ENCODE results near the gene ASTN2. TPM values are rescaled to one million over a fixed set of nuclear protein-coding genes. Genes with fewer than 3 reads are reported as not detected.

Gene ASTN2
- total and polyA plus RNA-seq, 4 donors = 0.57 to 2.9 (median 1.4) TPM

- no peak for TF ChIP-seq RXRA (IDR thresholded peaks at IDR 0.05)
- TF ChIP-seq FOXA1 (IDR thresholded peaks at IDR 0.05) = no peak
- TF ChIP-seq JUND (IDR thresholded peaks at IDR 0.05) = no peak
- no peak for TF ChIP-seq RAD21 (IDR thresholded peaks at IDR 0.05)
- TF ChIP-seq MAX (IDR thresholded peaks at IDR 0.05) = no peak
- no peak for TF ChIP-seq REST (IDR thresholded peaks at IDR 0.05)
- TF ChIP-seq HNF4G (IDR thresholded peaks at IDR 0.05) = no peak
- TF ChIP-seq HNF4A (conservative IDR thresholded peaks at IDR 0.05) = no peak
- no peak for TF ChIP-seq ZBTB33 (IDR thresholded peaks at IDR 0.05)
- TF ChIP-seq ATF3 (IDR thresholded peaks at IDR 0.05) = no peak
- TF ChIP-seq TAF1 (conservative IDR thresholded peaks at IDR 0.05) = no peak
- no peak for TF ChIP-seq NR2F2 (IDR thresholded peaks at IDR 0.05)
- no peak for TF ChIP-seq CTCF (IDR thresholded peaks at IDR 0.05; ENCODE audit: low read depth, low read length, missing input control)
- no peak for TF ChIP-seq FOXA2 (IDR thresholded peaks at IDR 0.05)
- no peak for TF ChIP-seq SP1 (IDR thresholded peaks at IDR 0.05)
- no peak for DNase-seq (ENCODE audit: low spot score)
- Histone ChIP-seq H3K9me3 (ENCODE audit: control insufficient read depth in 4 of 4, low read length in 3 of 4) (peaks cover 0 to 5% (median under 1%) of the 10 kb centered on the region in 4 donors), H3K27ac (ENCODE audit: low read depth in 1 of 2, low read length in 2 of 2) (no peak overlapping the region), H3K36me3 (ENCODE audit: control insufficient read depth in 4 of 4, insufficient read depth in 3 of 4, low read depth in 1 of 4, low read length in 3 of 4) (no peaks in the 10 kb centered on the region), H3K4me1 (ENCODE audit: control insufficient read depth in 4 of 4, insufficient read depth in 4 of 4, low read length in 3 of 4) (no peaks in the 10 kb centered on the region), H3K9ac (ENCODE audit: low read depth in 1 of 2, low read length in 2 of 2) (no peak overlapping the region), H3K27me3 (ENCODE audit: control insufficient read depth in 4 of 4, insufficient read depth in 4 of 4, low read length in 3 of 4) (no peaks in the 10 kb centered on the region), H3K4me3 (ENCODE audit: low read depth in 1 of 3, low read length in 3 of 3) (no peak overlapping the region)
- 84% methylated on average over 5 of the region's 5 CpGs for WGBS
Measured at GRCh38 chr9:117178596-117179375, 236.1 kb downstream of the ASTN2 start.

GRCh38 chr9:117170567-117170966 is 244.3 kb downstream of the ASTN2 start:
- no peaks in the 10 kb centered on the region for H3K4me1 ChIP-seq (ENCODE audit: control insufficient read depth in 4 of 4, insufficient read depth in 4 of 4, low read length in 3 of 4)
- H3K9me3 ChIP-seq (ENCODE audit: control insufficient read depth in 4 of 4, low read length in 3 of 4) = no peaks in the 10 kb centered on the region
- DNase-seq (ENCODE audit: low spot score) = no peak
- no peak overlapping the region for H3K4me3 ChIP-seq (ENCODE audit: low read depth in 1 of 3, low read length in 3 of 3)
- no peaks in the 10 kb centered on the region for H3K36me3 ChIP-seq (ENCODE audit: control insufficient read depth in 4 of 4, insufficient read depth in 3 of 4, low read depth in 1 of 4, low read length in 3 of 4)
- no peak overlapping the region for H3K9ac ChIP-seq (ENCODE audit: low read depth in 1 of 2, low read length in 2 of 2)
- H3K27ac ChIP-seq (ENCODE audit: low read depth in 1 of 2, low read length in 2 of 2) = no peak overlapping the region
- 84% methylated on average over 2 of the region's 2 CpGs for WGBS
- no peak for TF ChIP-seq RXRA (IDR thresholded peaks at IDR 0.05)
- TF ChIP-seq YY1 (IDR thresholded peaks at IDR 0.05) = no peak
- TF ChIP-seq GABPA (IDR thresholded peaks at IDR 0.05 in 1 of 2, conservative IDR thresholded peaks at IDR 0.05 in 1 of 2) = no peak
- no peak for TF ChIP-seq ATF3 (IDR thresholded peaks at IDR 0.05)
- TF ChIP-seq CTCF (IDR thresholded peaks at IDR 0.05; ENCODE audit: low read depth, low read length, missing input control) = no peak
- TF ChIP-seq SP1 (IDR thresholded peaks at IDR 0.05) = no peak
- no peak for TF ChIP-seq EGR1 (IDR thresholded peaks at IDR 0.05; ENCODE audit: low read depth in 2 of 2)
- TF ChIP-seq MAX (IDR thresholded peaks at IDR 0.05) = no peak
- no peak for TF ChIP-seq HNF4A (conservative IDR thresholded peaks at IDR 0.05)
- no peak for TF ChIP-seq HNF4G (IDR thresholded peaks at IDR 0.05)
- TF ChIP-seq NR2F2 (IDR thresholded peaks at IDR 0.05) = no peak
- no peaks in the 10 kb centered on the region for H3K27me3 ChIP-seq (ENCODE audit: control insufficient read depth in 4 of 4, insufficient read depth in 4 of 4, low read length in 3 of 4)

Measured in liver (tissue), 9 donors.